Measurements from ENCODE around the gene RGS6.

DNA sequence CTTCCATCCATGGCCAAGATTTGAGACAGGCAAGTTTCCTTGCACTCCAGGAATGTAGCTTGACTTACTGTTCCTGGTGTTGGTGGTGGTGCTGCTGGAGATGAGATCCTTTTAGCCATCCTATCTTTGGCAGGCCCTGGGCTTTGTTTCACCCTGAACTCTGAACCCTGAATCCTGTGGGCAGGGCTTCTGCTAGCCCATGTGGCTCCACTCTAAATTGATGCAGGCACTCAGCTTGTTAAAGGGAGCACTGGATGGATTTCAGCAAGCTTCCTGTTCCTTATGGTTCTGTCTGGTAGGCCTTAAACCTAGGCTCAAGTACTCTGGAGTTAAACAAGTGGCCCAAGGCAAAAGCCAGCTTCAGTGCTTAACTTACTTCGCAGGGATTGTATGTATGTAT lies 138.2 kb downstream of the RGS6 start:
- TF ChIP-seq CTCF (IDR thresholded peaks at IDR 0.05) (no peak), POLR2A (IDR thresholded peaks at IDR 0.05) (no peak)
